WTC11 (cell line): ENCODE results near the gene METTL25B. TPM values are rescaled to one million over a fixed set of nuclear protein-coding genes. Genes with fewer than 3 reads are reported as not detected.
A peak's percentile ranks its signal among the peaks of the same experiment; 100 is the strongest.

Source experiments
- ATAC-seq: fragments of 200-7000 bp; cut with Tn5 transposase; 2 replicates; pipeline ENCODE4 v1.10.0; 2021; ENCODE audit warnings: mild to moderate bottlenecking, moderate library complexity
- CTCF ChIA-PET: fragments of 300-600 bp; sonication (Branson Sonifier 250); formaldehyde crosslinking; loops from one replicate; lab custom pipeline; 2021; ENCODE audit warnings: antibody characterized with exemption; lab: Charles Lee
- POLR2A ChIA-PET: fragments of 350-600 bp; sonication (Branson Sonifier 250); formaldehyde crosslinking; loops from one replicate; lab custom pipeline; 2021; ENCODE audit warnings: antibody characterized with exemption; lab: Charles Lee
- DNase-seq: peaks from one replicate; pipeline ENCODE4 v3.0.0; 2021; ENCODE audit warnings: low spot score
- H3K27ac Mint-ChIP-seq: 2 replicates; pipeline ENCODE4 v1.8.0; 2021; ENCODE audit warnings: mixed read lengths
- H3K27me3 Mint-ChIP-seq: 2 replicates; pipeline ENCODE4 v1.8.0; 2021; ENCODE audit warnings: low read depth, mild to moderate bottlenecking, moderate library complexity, mixed read lengths
- H3K36me3 Mint-ChIP-seq: 2 replicates; pipeline ENCODE4 v1.8.0; 2021; ENCODE audit warnings: mixed read lengths
- H3K4me1 Mint-ChIP-seq: 2 replicates; pipeline ENCODE4 v1.8.0; 2022; ENCODE audit warnings: mixed read lengths
- H3K4me3 Mint-ChIP-seq: 2 replicates; pipeline ENCODE4 v1.8.0; 2021; ENCODE audit warnings: mild to moderate bottlenecking, moderate library complexity, mixed read lengths
- H3K9me3 Mint-ChIP-seq: 2 replicates; pipeline ENCODE4 v1.8.0; 2021; ENCODE audit warnings: mixed read lengths
- CBFB ChIP-seq: sonication (generic); formaldehyde crosslinking; IDR thresholded peaks from 2 replicates; pipeline ENCODE4 v1.8.1; 2022; ENCODE audit warnings: mild to moderate bottlenecking, low read depth, missing genetic modification reagents
- ELF4 ChIP-seq: sonication (generic); formaldehyde crosslinking; IDR thresholded peaks from 2 replicates; pipeline ENCODE4 v1.8.1; 2022; ENCODE audit warnings: low read depth, mild to moderate bottlenecking, moderate library complexity, missing genetic modification reagents
- FOXP1 ChIP-seq: sonication (generic); formaldehyde crosslinking; IDR thresholded peaks from 2 replicates; pipeline ENCODE4 v1.8.0; 2022; ENCODE audit warnings: missing genetic modification reagents, mild to moderate bottlenecking, moderate library complexity, borderline replicate concordance
- GABPB1 ChIP-seq: sonication (generic); formaldehyde crosslinking; IDR thresholded peaks from 2 replicates; pipeline ENCODE4 v1.8.1; 2023; ENCODE audit warnings: mild to moderate bottlenecking, missing genetic modification reagents
- HMGA2 ChIP-seq: fragments of 250-450 bp; sonication (Bioruptor Pico); IDR thresholded peaks from 2 replicates; pipeline ENCODE4 v1.4.0; 2021; ENCODE audit warnings: mild to moderate bottlenecking, moderate library complexity
- IRF2 ChIP-seq: sonication (generic); formaldehyde crosslinking; IDR thresholded peaks from 2 replicates; pipeline ENCODE4 v1.8.0; 2022; ENCODE audit warnings: low read depth, missing genetic modification reagents, borderline replicate concordance
- KAT7 ChIP-seq: sonication (generic); formaldehyde crosslinking; IDR thresholded peaks from 2 replicates; pipeline ENCODE4 v1.8.1; 2023; ENCODE audit warnings: missing genetic modification reagents, mild to moderate bottlenecking, borderline replicate concordance
- MYBL2 ChIP-seq: sonication (generic); formaldehyde crosslinking; IDR thresholded peaks from 2 replicates; pipeline ENCODE4 v1.8.1; 2023; ENCODE audit warnings: mild to moderate bottlenecking, moderate library complexity, missing genetic modification reagents
- NR2C2 ChIP-seq: sonication (generic); formaldehyde crosslinking; IDR thresholded peaks from 2 replicates; pipeline ENCODE4 v1.8.0; 2022; ENCODE audit warnings: mild to moderate bottlenecking, missing genetic modification reagents
- PRRX2 ChIP-seq: fragments of 250-450 bp; sonication (Bioruptor Pico); IDR thresholded peaks from 2 replicates; pipeline ENCODE4 v1.8.0; 2021; ENCODE audit warnings: mild to moderate bottlenecking
- RORB ChIP-seq: fragments of 250-450 bp; sonication (Bioruptor Pico); IDR thresholded peaks from 2 replicates; pipeline ENCODE4 v1.9.0; 2021; ENCODE audit warnings: mild to moderate bottlenecking
- SOX15 ChIP-seq: fragments of 250-450 bp; sonication (Bioruptor Pico); IDR thresholded peaks from 2 replicates; pipeline ENCODE4 v1.9.0; 2021; ENCODE audit warnings: mild to moderate bottlenecking
- TCF7 ChIP-seq: sonication (generic); formaldehyde crosslinking; IDR thresholded peaks from 2 replicates; pipeline ENCODE4 v1.8.0; 2022; ENCODE audit warnings: mild to moderate bottlenecking, low read depth, missing genetic modification reagents, moderate library complexity
- total RNA-seq: library from RNA; stranded (reverse); gene quantifications from 3 replicates; pipeline ENCODE4 v1.2.3, GENCODE V29; 2021
- TF ChIP-seq, protein P1 (sequence below): sonication (generic); formaldehyde crosslinking; IDR thresholded peaks from 2 replicates; pipeline ENCODE4 v1.8.1; 2023; ENCODE audit warnings: mild to moderate bottlenecking, missing genetic modification reagents
- TF ChIP-seq, protein P2 (sequence below): sonication (generic); formaldehyde crosslinking; IDR thresholded peaks from 2 replicates; pipeline ENCODE4 v1.8.1; 2022; ENCODE audit warnings: mild to moderate bottlenecking, missing genetic modification reagents, moderate library complexity, borderline replicate concordance
- TF ChIP-seq, protein P3 (sequence below): sonication (generic); formaldehyde crosslinking; IDR thresholded peaks from 2 replicates; pipeline ENCODE4 v1.8.1; 2023; ENCODE audit warnings: mild to moderate bottlenecking, missing genetic modification reagents, moderate library complexity
- TF ChIP-seq, protein P4 (sequence below): sonication (generic); formaldehyde crosslinking; IDR thresholded peaks from 2 replicates; pipeline ENCODE4 v1.8.1; 2022; ENCODE audit warnings: low read depth, mild to moderate bottlenecking, moderate library complexity, missing genetic modification reagents, borderline replicate concordance
- TF ChIP-seq, protein P5 (sequence below): sonication (generic); formaldehyde crosslinking; IDR thresholded peaks from 2 replicates; pipeline ENCODE4 v1.8.0; 2022; ENCODE audit warnings: missing genetic modification reagents

The METTL25B gene
- total RNA-seq, 1 experiment from 2014 or later: 32.0 TPM

DNA sequence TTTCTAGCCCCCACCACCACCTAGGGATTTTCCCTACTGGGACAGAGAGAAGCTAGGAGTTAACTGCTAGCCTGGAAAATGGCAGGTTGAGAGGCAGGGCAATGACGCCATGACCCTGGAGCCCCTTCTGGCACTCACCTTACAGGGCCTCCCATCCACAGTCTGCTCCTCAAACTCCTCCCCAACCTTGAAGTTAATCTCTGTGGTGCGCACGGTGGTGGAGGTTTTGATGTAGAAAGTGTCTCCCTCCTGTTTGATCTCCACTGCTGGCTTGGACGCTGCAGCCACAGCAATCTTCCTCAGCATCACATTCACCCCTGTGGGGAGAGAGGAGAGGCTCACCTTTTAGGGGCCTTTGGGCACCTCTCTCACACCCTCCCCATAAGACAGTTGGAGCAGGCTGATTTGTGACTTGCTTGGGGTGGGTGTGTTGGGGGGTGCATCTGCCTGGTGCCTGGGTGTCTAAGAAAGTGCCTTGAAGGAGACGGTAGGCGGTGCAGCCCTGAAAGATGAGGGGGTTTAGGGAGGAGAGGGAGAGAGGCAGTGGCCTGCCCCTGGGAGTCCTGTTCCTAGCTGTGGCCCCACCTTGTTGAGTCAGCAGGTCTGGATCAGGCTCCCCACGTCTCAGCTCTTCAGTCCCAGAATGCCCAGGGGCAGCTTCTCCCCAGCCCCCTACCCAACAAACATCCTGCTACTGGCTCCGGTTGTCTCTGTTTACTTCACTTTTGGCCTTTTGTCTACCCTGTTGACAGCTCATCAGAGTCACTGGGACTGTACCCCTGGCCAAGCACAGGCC lies 27.3 kb upstream of the METTL25B start (continued):
- TF ChIP-seq CBFB (CRISPR knock-in tag) (no peak), NR2C2 (CRISPR knock-in tag) (no peak), RORB (no peak), KAT7 (CRISPR knock-in tag) (no peak), SOX15 (CRISPR knock-in tag) (no peak), TCF7 (CRISPR knock-in tag) (no peak), FOXP1 (CRISPR knock-in tag) (no peak), MYBL2 (CRISPR knock-in tag) (no peak)
- TF ChIP-seq, protein P1, sequence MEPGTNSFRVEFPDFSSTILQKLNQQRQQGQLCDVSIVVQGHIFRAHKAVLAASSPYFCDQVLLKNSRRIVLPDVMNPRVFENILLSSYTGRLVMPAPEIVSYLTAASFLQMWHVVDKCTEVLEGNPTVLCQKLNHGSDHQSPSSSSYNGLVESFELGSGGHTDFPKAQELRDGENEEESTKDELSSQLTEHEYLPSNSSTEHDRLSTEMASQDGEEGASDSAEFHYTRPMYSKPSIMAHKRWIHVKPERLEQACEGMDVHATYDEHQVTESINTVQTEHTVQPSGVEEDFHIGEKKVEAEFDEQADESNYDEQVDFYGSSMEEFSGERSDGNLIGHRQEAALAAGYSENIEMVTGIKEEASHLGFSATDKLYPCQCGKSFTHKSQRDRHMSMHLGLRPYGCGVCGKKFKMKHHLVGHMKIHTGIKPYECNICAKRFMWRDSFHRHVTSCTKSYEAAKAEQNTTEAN (CRISPR knock-in tag): no peak

DNA sequence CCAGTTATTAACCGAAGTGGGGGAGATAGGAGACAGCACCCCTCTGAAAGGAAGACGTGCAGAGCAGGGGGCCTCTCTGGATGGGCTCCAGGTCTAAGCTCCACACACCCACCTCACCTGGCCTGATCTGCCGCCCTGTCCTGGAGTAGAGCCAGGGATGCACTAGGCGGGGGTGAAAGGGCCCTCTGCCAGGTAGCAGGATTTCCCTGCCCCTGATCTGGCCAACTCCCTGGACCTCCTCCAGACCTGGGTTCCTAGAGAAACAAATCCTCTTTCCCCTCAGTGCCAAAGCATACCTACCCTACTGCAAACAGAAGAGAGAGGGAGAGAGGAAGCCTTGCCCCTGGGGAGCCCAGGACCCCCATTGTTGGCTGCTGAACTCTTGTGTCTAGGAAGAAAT lies 24.9 kb upstream of the METTL25B start:
- DNase-seq (no peak), ATAC-seq (no peak)
- Mint-ChIP-seq H3K36me3 (peaks cover 29% of the 10 kb centered on the region), H3K27me3 (peaks cover 23% of the 10 kb centered on the region), H3K27ac (no peak overlapping the region), H3K9me3 (no peaks in the 10 kb centered on the region), H3K4me1 (peaks cover 37% of the 10 kb centered on the region), H3K4me3 (peak overlapping the region; percentile 84)
- ChIA-PET CTCF (interaction anchor here (1.0 to 25.2 kb wide), 5 partner anchors 15 to 157 kb away, joined by 3 to 1553 read pairs (median 16); partner anchors contain the start of gene NTRK1), POLR2A (interaction anchor here (0.9 to 1.0 kb wide), 2 partner anchors 12 to 25 kb away, joined by 3 to 4 read pairs; partner anchors contain the start of gene ISG20L2)
- TF ChIP-seq, protein P2, sequence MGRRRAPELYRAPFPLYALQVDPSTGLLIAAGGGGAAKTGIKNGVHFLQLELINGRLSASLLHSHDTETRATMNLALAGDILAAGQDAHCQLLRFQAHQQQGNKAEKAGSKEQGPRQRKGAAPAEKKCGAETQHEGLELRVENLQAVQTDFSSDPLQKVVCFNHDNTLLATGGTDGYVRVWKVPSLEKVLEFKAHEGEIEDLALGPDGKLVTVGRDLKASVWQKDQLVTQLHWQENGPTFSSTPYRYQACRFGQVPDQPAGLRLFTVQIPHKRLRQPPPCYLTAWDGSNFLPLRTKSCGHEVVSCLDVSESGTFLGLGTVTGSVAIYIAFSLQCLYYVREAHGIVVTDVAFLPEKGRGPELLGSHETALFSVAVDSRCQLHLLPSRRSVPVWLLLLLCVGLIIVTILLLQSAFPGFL (CRISPR knock-in tag): no peak
- TF ChIP-seq KAT7 (CRISPR knock-in tag) (no peak), ELF4 (CRISPR knock-in tag) (no peak), PRRX2 (CRISPR knock-in tag) (no peak), HMGA2 (CRISPR knock-in tag) (no peak), GABPB1 (CRISPR knock-in tag) (no peak), IRF2 (CRISPR knock-in tag) (no peak)
- TF ChIP-seq, protein P1 (CRISPR knock-in tag): no peak

DNA sequence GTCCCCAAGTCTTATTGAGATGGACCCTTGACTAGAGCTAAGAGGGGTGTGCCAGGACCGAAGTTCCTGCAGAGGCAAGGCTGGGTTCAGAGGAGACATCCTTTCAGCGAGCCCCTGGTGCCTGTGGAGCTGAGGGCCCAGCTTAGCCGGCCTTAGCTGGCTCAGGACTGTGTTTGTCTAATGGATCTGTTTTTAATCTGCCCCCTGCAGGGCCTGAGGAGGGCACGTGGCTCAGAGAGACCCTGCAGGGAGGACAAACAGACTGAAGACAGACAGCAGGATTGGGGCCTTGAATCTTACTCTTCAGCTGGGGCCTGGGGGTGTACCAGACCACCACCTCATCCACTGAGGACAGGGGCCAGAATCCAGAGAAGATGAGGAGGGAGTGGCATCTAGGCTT lies 24.5 kb upstream of the METTL25B start:
- ATAC-seq (no peak), DNase-seq (no peak)
- no peaks in the 10 kb centered on the region for H3K9me3 Mint-ChIP-seq
- H3K27ac Mint-ChIP-seq: no peak overlapping the region
- CTCF ChIA-PET: interaction anchor here (1.0 to 25.2 kb wide), 6 partner anchors 16 to 157 kb away, joined by 3 to 1553 read pairs (median 36); partner anchors contain the start of genes NES and NTRK1
- H3K4me3 Mint-ChIP-seq: peak overlapping the region; percentile 84
- H3K27me3 Mint-ChIP-seq: peaks cover 23% of the 10 kb centered on the region
- H3K4me1 Mint-ChIP-seq: peaks cover 41% of the 10 kb centered on the region
- peaks cover 25% of the 10 kb centered on the region for H3K36me3 Mint-ChIP-seq
- POLR2A ChIA-PET: interaction anchor here (0.9 to 1.0 kb wide), 2 partner anchors 12 to 25 kb away, joined by 3 to 4 read pairs; partner anchors contain the start of gene ISG20L2
- TF ChIP-seq, protein P3, sequence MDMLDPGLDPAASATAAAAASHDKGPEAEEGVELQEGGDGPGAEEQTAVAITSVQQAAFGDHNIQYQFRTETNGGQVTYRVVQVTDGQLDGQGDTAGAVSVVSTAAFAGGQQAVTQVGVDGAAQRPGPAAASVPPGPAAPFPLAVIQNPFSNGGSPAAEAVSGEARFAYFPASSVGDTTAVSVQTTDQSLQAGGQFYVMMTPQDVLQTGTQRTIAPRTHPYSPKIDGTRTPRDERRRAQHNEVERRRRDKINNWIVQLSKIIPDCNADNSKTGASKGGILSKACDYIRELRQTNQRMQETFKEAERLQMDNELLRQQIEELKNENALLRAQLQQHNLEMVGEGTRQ (CRISPR knock-in tag): peak; percentile 74
- TF ChIP-seq, protein P4, sequence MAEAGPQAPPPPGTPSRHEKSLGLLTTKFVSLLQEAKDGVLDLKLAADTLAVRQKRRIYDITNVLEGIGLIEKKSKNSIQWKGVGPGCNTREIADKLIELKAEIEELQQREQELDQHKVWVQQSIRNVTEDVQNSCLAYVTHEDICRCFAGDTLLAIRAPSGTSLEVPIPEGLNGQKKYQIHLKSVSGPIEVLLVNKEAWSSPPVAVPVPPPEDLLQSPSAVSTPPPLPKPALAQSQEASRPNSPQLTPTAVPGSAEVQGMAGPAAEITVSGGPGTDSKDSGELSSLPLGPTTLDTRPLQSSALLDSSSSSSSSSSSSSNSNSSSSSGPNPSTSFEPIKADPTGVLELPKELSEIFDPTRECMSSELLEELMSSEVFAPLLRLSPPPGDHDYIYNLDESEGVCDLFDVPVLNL: no peak
- TF ChIP-seq, protein P5, sequence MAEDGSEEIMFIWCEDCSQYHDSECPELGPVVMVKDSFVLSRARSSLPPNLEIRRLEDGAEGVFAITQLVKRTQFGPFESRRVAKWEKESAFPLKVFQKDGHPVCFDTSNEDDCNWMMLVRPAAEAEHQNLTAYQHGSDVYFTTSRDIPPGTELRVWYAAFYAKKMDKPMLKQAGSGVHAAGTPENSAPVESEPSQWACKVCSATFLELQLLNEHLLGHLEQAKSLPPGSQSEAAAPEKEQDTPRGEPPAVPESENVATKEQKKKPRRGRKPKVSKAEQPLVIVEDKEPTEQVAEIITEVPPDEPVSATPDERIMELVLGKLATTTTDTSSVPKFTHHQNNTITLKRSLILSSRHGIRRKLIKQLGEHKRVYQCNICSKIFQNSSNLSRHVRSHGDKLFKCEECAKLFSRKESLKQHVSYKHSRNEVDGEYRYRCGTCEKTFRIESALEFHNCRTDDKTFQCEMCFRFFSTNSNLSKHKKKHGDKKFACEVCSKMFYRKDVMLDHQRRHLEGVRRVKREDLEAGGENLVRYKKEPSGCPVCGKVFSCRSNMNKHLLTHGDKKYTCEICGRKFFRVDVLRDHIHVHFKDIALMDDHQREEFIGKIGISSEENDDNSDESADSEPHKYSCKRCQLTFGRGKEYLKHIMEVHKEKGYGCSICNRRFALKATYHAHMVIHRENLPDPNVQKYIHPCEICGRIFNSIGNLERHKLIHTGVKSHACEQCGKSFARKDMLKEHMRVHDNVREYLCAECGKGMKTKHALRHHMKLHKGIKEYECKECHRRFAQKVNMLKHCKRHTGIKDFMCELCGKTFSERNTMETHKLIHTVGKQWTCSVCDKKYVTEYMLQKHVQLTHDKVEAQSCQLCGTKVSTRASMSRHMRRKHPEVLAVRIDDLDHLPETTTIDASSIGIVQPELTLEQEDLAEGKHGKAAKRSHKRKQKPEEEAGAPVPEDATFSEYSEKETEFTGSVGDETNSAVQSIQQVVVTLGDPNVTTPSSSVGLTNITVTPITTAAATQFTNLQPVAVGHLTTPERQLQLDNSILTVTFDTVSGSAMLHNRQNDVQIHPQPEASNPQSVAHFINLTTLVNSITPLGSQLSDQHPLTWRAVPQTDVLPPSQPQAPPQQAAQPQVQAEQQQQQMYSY (CRISPR knock-in tag): no peak
